Transverse colon (tissue), 4 donors: ENCODE results near the gene ITGB1.

Experiments
- POLR2AphosphoS5 ChIP-seq, 3 donors: sonication (generic); formaldehyde crosslinking; IDR thresholded peaks; one replicate each; pipeline ENCODE4 v1.6.1; 2016; ENCODE audit warnings: antibody characterized with exemption in 3 of 3
- TF ChIP-seq, protein P1 (sequence below), 5 experiments: fragments of 200-600 bp in 3 of 5; fragments of 450-650 bp in 2 of 5; sonication (generic) in 3 of 5; IDR thresholded peaks; 1 replicate in 2 of 5; 2 replicates in 3 of 5; pipeline ENCODE4 v1.5.1; 2016 to 2017; ENCODE audit warnings: antibody characterized with exemption in 5 of 5, inconsistent platforms in 3 of 5, mild to moderate bottlenecking in 2 of 5, moderate library complexity in 1 of 5

GRCh38 chr10:32956365-32957197 lies 1.4 kb downstream of the ITGB1 start:
- TF ChIP-seq POLR2AphosphoS5 (IDR thresholded peaks at IDR 0.05), result no peak
- TF ChIP-seq, protein P1, sequence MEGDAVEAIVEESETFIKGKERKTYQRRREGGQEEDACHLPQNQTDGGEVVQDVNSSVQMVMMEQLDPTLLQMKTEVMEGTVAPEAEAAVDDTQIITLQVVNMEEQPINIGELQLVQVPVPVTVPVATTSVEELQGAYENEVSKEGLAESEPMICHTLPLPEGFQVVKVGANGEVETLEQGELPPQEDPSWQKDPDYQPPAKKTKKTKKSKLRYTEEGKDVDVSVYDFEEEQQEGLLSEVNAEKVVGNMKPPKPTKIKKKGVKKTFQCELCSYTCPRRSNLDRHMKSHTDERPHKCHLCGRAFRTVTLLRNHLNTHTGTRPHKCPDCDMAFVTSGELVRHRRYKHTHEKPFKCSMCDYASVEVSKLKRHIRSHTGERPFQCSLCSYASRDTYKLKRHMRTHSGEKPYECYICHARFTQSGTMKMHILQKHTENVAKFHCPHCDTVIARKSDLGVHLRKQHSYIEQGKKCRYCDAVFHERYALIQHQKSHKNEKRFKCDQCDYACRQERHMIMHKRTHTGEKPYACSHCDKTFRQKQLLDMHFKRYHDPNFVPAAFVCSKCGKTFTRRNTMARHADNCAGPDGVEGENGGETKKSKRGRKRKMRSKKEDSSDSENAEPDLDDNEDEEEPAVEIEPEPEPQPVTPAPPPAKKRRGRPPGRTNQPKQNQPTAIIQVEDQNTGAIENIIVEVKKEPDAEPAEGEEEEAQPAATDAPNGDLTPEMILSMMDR (IDR thresholded peaks at IDR 0.05), result no peak
